ENCODE results near the gene SGCE.

GRCh38 chr7:94679358-94679757 is 23.4 kb upstream of the SGCE start:
- TF ChIP-seq CTCF (IDR thresholded peaks at IDR 0.05): no peak
- TF ChIP-seq EZH2 (IDR thresholded peaks at IDR 0.05): no peak
- no peak for TF ChIP-seq EZH2phosphoT487 (IDR thresholded peaks at IDR 0.05)

Data from neural progenitor cell (in vitro differentiated cells).